Naive thymus-derived CD8-positive, alpha-beta T cell (primary cell): ENCODE data around the gene LRMDA. TPM values are rescaled to one million over a fixed set of nuclear protein-coding genes. Genes with fewer than 3 reads are reported as not detected.
A peak's percentile ranks its signal among the peaks of the same experiment; 100 is the strongest.
"Not testable (repeated sequence)": the region's sequence is repeated elsewhere in the genome, so short reads cannot be mapped to it uniquely, and the experiment has no call there.

Experiments
- ATAC-seq, 2 donors: fragments of 150-1000 bp; cut with Tn5 transposase in 1 of 2; sonication (Bioruptor Pico), chemical (Tn5 transposase) in 1 of 2; 1 replicate in 1 of 2; 2 replicates in 1 of 2; pipeline ENCODE4 v1.10.0; 2021; ENCODE audit warnings: mild to moderate bottlenecking in 2 of 2, moderate library complexity in 2 of 2
- POLR2A ChIA-PET: fragments of 350-600 bp; sonication (Branson Sonifier 250); formaldehyde crosslinking; loops from one replicate; lab custom pipeline; 2021; ENCODE audit warnings: antibody characterized with exemption; lab: Charles Lee
- DNase-seq, 10 donors: peaks; one replicate each; pipeline versions ENCODE4 v3.0.0 to v3.0.0-alpha.2; 2020 to 2022
- H3K27ac Mint-ChIP-seq, 10 donors: one replicate each; pipeline ENCODE4 v1.8.0; 2020 to 2022; ENCODE audit warnings: mild to moderate bottlenecking in 10 of 10, mixed read lengths in 10 of 10, moderate library complexity in 4 of 10, inconsistent platforms in 1 of 10
- H3K27me3 Mint-ChIP-seq, 5 donors: one replicate each; pipeline ENCODE4 v1.8.0; 2021 to 2022; ENCODE audit warnings: mixed read lengths in 5 of 5
- H3K36me3 Mint-ChIP-seq, 3 donors: one replicate each; pipeline ENCODE4 v1.8.0; 2020 to 2022; ENCODE audit warnings: mixed read lengths in 3 of 3, mild to moderate bottlenecking in 2 of 3, inconsistent platforms in 1 of 3
- H3K4me1 Mint-ChIP-seq, 4 donors: one replicate each; pipeline ENCODE4 v1.8.0; 2021 to 2022; ENCODE audit warnings: mixed read lengths in 4 of 4
- H3K4me3 Mint-ChIP-seq, 10 donors: one replicate each; pipeline ENCODE4 v1.8.0; 2020 to 2022; ENCODE audit warnings: mild to moderate bottlenecking in 10 of 10, mixed read lengths in 10 of 10, moderate library complexity in 6 of 10, inconsistent platforms in 1 of 10
- H3K9me3 Mint-ChIP-seq, 9 donors: one replicate each; pipeline ENCODE4 v1.8.0; 2020 to 2022; ENCODE audit warnings: mixed read lengths in 9 of 9, mild to moderate bottlenecking in 3 of 9, inconsistent platforms in 1 of 9, moderate library complexity in 1 of 9
- polyA plus RNA-seq, 3 donors: library from polyadenylated mRNA; unstranded; fragments of 300-500 nt; fragmentation: Illumina TruSeq; gene quantifications; one replicate each; pipeline ENCODE4 v1.2.3, GENCODE V29; 2021
- total RNA-seq, 8 experiments: library from RNA in 2 of 8; stranded (reverse) in 2 of 8; gene quantifications; one replicate each; pipeline ENCODE4 v1.2.3 and lab custom pipeline; 2021 to 2026

The LRMDA gene
- total and polyA plus RNA-seq, 5 experiments from 2014 or later, result not detected

GRCh38 chr10:76514321-76514720, 1082.9 kb downstream of the LRMDA start:
- Mint-ChIP-seq H3K27me3 (peaks cover 0 to 1% (median 0%) of the 10 kb centered on the region in 5 donors), H3K4me3 (no peak overlapping the region)

GRCh38 chr10:76514869-76515268, 1083.4 kb downstream of the LRMDA start:
- no peak overlapping the region for H3K27ac Mint-ChIP-seq
- no peaks in the 10 kb centered on the region for H3K4me1 Mint-ChIP-seq
- peaks cover 0 to 1% (median 0%) of the 10 kb centered on the region in 5 donors for H3K27me3 Mint-ChIP-seq

More at GRCh38 chr10:76514321-76514720, 1082.9 kb downstream of the LRMDA start:
- no peak for ATAC-seq
- POLR2A ChIA-PET, result no interaction called here
- Mint-ChIP-seq H3K36me3 (no peaks in the 10 kb centered on the region), H3K9me3 (peaks cover 0 to 2% (median 0%) of the 10 kb centered on the region in 9 donors), H3K27ac (no peak overlapping the region), H3K4me1 (no peaks in the 10 kb centered on the region)
- DNase-seq, result no peak

GRCh38 chr10:76522547-76522946, 1091.1 kb downstream of the LRMDA start:
- no peaks in the 10 kb centered on the region for H3K36me3 Mint-ChIP-seq
- no peak overlapping the region for H3K4me3 Mint-ChIP-seq
- peak overlapping the region in 1 of 10 donors; percentile 42 for H3K27ac Mint-ChIP-seq
- H3K9me3 Mint-ChIP-seq, result no peaks in the 10 kb centered on the region
- DNase-seq (no peak), ATAC-seq (no peak)
- H3K4me1 Mint-ChIP-seq, result no peaks in the 10 kb centered on the region
- POLR2A ChIA-PET, result no interaction called here
- no peaks in the 10 kb centered on the region for H3K27me3 Mint-ChIP-seq

More at GRCh38 chr10:76514869-76515268, 1083.4 kb downstream of the LRMDA start:
- peaks cover 0 to 2% (median 0%) of the 10 kb centered on the region in 9 donors for H3K9me3 Mint-ChIP-seq
- DNase-seq, result no peak
- no peaks in the 10 kb centered on the region for H3K36me3 Mint-ChIP-seq
- no peak for ATAC-seq
- POLR2A ChIA-PET, result no interaction called here
- no peak overlapping the region for H3K4me3 Mint-ChIP-seq

GRCh38 chr10:76523246-76523645, 1091.8 kb downstream of the LRMDA start:
- Mint-ChIP-seq H3K9me3 (no peaks in the 10 kb centered on the region), H3K4me3 (no peak overlapping the region), H3K27ac (no peak overlapping the region), H3K36me3 (no peaks in the 10 kb centered on the region), H3K27me3 (no peaks in the 10 kb centered on the region), H3K4me1 (no peaks in the 10 kb centered on the region)
- POLR2A ChIA-PET, result no interaction called here
- DNase-seq, result no peak
- ATAC-seq, result no peak

DNA sequence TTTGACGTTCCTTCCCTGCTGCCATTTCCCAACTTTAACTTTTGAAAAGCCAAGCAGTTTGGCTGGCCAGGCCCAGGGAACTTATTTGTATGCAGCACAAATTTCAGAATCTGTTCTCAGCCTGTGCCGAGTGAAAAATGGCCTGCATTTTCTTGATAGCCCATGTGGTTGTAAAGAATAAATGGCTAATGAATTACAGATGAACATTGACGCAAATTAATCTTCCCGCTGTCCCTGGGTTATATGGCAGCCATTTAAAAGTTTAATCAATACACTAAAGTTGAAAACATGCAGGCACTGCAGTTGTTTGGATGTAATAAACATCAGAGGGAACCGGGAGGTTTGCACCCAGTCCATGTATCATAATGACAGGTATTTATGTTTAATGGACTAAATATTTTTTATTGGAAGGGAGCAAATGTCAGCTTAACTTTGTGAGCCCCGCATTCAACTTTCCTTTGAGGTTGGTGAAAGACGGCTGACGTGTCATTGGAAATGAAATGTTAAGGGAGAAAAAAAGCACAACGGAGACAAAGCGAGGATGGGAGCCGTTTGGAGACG, 1092.4 kb downstream of the LRMDA start:
- H3K36me3 Mint-ChIP-seq, result no peaks in the 10 kb centered on the region
- no peak overlapping the region for H3K4me3 Mint-ChIP-seq
- ATAC-seq, result no peak
- no peaks in the 10 kb centered on the region for H3K27me3 Mint-ChIP-seq
- no peak for DNase-seq
- no peak overlapping the region for H3K27ac Mint-ChIP-seq
- POLR2A ChIA-PET, result no interaction called here
- no peaks in the 10 kb centered on the region for H3K9me3 Mint-ChIP-seq
- no peaks in the 10 kb centered on the region for H3K4me1 Mint-ChIP-seq

DNA sequence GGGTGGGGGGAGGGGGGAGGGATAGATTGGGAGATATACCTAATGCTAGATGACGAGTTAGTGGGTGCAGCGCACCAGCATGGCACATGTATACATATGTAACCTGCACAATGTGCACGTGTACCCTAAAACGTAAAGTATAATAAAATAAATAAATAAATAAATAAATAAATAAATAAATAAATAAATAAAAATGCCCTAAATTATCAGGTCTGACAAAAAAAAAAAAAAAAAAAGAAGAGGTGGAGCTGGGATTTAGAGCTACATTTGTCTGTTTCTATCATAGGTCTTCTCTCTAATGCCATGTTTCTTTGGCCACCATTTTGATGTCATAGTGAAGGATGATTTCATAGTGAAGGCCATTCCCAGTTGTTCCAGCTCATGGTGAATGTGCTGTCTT, 1095.4 kb downstream of the LRMDA start:
- H3K27ac Mint-ChIP-seq, H3K36me3 Mint-ChIP-seq, H3K4me1 Mint-ChIP-seq, H3K9me3 Mint-ChIP-seq, DNase-seq, ATAC-seq, H3K4me3 Mint-ChIP-seq, H3K27me3 Mint-ChIP-seq, POLR2A ChIA-PET: not testable (repeated sequence)

DNA sequence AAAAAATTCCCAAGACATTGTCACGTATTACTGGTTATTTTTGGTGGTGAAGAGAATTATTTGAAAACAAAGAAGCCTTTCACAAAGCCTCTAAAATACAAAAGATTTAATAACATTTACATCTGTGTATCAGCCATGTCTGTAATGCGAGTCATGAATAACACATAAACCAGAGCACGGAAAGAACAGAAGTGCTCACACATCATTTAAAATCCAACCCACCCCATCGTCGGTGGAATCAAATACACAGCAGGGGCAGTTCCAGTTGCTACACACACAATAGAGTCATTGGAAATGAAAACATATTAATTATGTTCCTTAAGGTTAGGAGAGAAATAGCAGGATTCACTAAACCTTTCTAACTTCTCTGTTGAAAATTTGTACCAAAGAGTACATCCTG, 1108.9 kb downstream of the LRMDA start:
- Mint-ChIP-seq H3K27me3 (peaks cover 0 to 2% (median 0%) of the 10 kb centered on the region in 5 donors), H3K4me3 (no peak overlapping the region), H3K36me3 (no peaks in the 10 kb centered on the region), H3K27ac (no peak overlapping the region), H3K4me1 (no peaks in the 10 kb centered on the region), H3K9me3 (no peaks in the 10 kb centered on the region)
- no peak for ATAC-seq
- POLR2A ChIA-PET, result no interaction called here
- DNase-seq, result no peak

DNA sequence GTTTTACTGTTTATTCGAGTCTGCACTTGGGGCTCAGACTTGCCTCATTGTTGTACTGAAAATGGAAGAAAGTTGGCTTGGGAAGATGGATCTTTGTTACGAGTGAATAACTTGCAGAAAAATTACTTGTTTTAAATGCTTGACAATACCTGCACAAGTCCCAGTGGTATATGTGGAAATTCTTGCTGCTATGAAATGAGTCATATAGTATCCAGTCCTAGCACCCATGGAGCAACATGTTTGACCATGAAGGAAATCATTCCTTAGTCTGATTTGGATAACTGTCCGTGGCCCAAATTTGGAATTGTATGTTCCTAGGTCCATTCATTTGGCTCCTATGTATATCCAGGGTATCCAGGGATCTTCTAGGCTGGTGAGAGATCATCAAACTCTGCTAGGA, 1109.4 kb downstream of the LRMDA start:
- Mint-ChIP-seq H3K36me3 (no peaks in the 10 kb centered on the region), H3K27me3 (peaks cover 0 to 2% (median 0%) of the 10 kb centered on the region in 5 donors), H3K27ac (no peak overlapping the region), H3K4me3 (no peak overlapping the region), H3K4me1 (no peaks in the 10 kb centered on the region), H3K9me3 (no peaks in the 10 kb centered on the region)
- POLR2A ChIA-PET, result no interaction called here
- no peak for DNase-seq
- no peak for ATAC-seq

DNA sequence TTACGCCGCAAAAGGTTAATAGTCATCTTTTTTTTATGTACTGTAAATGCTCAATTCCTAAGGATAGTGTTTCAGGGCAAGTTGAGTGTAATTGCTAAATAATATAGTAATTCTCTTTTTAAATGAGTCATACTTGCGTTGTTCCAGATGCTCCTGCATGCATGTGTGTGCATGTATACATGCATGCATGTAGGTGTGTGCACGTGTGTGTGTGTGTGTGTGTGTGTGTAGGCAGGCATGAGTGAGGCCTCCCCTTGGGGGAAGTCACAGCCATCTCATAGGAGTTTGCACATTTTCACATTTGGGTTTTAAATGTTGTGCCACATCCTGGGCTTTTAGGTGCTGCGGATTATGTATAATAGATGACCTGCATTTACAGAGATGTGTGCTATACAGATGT, 1110.4 kb downstream of the LRMDA start:
- peaks cover 0 to 2% (median 0%) of the 10 kb centered on the region in 5 donors for H3K27me3 Mint-ChIP-seq
- H3K9me3 Mint-ChIP-seq, result no peaks in the 10 kb centered on the region
- no peak for ATAC-seq
- no peak overlapping the region for H3K27ac Mint-ChIP-seq
- H3K36me3 Mint-ChIP-seq, result no peaks in the 10 kb centered on the region
- DNase-seq, result no peak
- H3K4me3 Mint-ChIP-seq, result no peak overlapping the region
- H3K4me1 Mint-ChIP-seq, result no peaks in the 10 kb centered on the region
- POLR2A ChIA-PET, result no interaction called here

GRCh38 chr10:76542307-76542930, 1111.0 kb downstream of the LRMDA start:
- ATAC-seq (no peak), DNase-seq (no peak)
- POLR2A ChIA-PET, result no interaction called here
- no peaks in the 10 kb centered on the region for H3K36me3 Mint-ChIP-seq
- H3K4me3 Mint-ChIP-seq, result no peak overlapping the region
- H3K27me3 Mint-ChIP-seq, result peaks cover under 1 to 2% (median 2%) of the 10 kb centered on the region in 5 donors
- H3K9me3 Mint-ChIP-seq, result no peaks in the 10 kb centered on the region
- no peaks in the 10 kb centered on the region for H3K4me1 Mint-ChIP-seq
- H3K27ac Mint-ChIP-seq, result no peak overlapping the region

- no peaks in the 10 kb centered on the region for H3K36me3 Mint-ChIP-seq
- ATAC-seq (no peak), DNase-seq (no peak)
- H3K4me1 Mint-ChIP-seq, result no peaks in the 10 kb centered on the region
- H3K9me3 Mint-ChIP-seq, result no peaks in the 10 kb centered on the region
- POLR2A ChIA-PET, result no interaction called here
- H3K27ac Mint-ChIP-seq, result no peak overlapping the region
- H3K4me3 Mint-ChIP-seq, result no peak overlapping the region
- peaks cover 1 to 9% (median 6%) of the 10 kb centered on the region in 5 donors for H3K27me3 Mint-ChIP-seq
Observed at GRCh38 chr10:76543655-76544054, 1112.2 kb downstream of the LRMDA start.

DNA sequence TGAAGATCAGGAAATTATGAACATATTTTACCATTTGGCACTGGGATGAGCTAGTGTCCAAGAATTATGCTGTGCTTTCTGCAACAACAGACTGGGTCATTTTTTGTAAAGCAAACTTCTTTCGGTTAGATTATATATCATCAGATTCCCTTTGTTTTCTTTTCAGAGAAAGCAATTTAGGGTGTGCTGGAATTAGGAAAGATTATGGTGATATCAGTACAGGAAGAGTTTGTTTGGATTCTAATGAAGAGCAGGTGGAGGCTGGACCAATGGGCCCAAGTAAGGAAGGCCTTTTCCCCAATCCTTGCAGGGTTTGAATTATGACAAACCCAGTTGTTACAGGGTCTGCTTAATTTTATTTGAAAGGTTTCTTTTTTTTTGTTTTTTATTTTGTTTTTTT, 1113.4 kb downstream of the LRMDA start:
- no peak overlapping the region for H3K27ac Mint-ChIP-seq
- H3K27me3 Mint-ChIP-seq, result peaks cover 0 to 9% (median 5%) of the 10 kb centered on the region in 5 donors
- H3K4me1 Mint-ChIP-seq, result no peaks in the 10 kb centered on the region
- no peaks in the 10 kb centered on the region for H3K9me3 Mint-ChIP-seq
- POLR2A ChIA-PET, result no interaction called here
- DNase-seq (no peak), ATAC-seq (no peak)
- H3K4me3 Mint-ChIP-seq, result no peak overlapping the region
- H3K36me3 Mint-ChIP-seq, result no peaks in the 10 kb centered on the region

DNA sequence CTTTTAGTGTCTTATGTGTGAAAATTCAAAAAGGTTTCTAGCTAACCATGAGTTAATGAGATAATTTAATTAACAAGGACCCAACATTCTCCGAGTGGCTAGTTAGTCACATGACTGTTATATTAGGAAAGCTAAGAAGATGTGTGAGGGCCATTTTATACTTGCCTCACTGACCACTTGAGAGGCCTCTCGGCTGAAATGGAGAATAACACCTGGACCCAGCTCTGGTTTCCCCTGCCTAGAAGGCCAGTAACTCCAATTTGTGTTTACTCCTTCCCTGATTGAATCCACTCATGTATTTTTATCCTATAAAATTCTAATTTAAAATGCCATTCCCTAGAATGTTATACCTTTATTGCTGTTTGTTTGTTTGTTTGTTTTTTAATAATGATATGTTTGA, 1115.0 kb downstream of the LRMDA start:
- DNase-seq (no peak), ATAC-seq (no peak)
- Mint-ChIP-seq H3K4me1 (no peaks in the 10 kb centered on the region), H3K27me3 (peaks cover 0 to 10% (median 5%) of the 10 kb centered on the region in 5 donors), H3K36me3 (no peaks in the 10 kb centered on the region), H3K27ac (no peak overlapping the region), H3K4me3 (no peak overlapping the region), H3K9me3 (no peaks in the 10 kb centered on the region)
- POLR2A ChIA-PET, result no interaction called here
